BLaER1 (cell line): Measurements from ENCODE around the gene TIGD2.

Experiments
- H3K27ac ChIP-seq: shearing (Covaris generic); formaldehyde crosslinking; 2 replicates; pipeline ENCODE4 v1.8.1; 2022
- H3K27me3 ChIP-seq: shearing (Covaris generic); formaldehyde crosslinking; 2 replicates; pipeline ENCODE4 v1.8.1; 2022
- H3K36me3 ChIP-seq: shearing (Covaris generic); formaldehyde crosslinking; 2 replicates; pipeline ENCODE4 v1.8.1; 2022
- H3K4me1 ChIP-seq: shearing (Covaris generic); formaldehyde crosslinking; 2 replicates; pipeline ENCODE4 v1.8.1; 2022
- H3K4me2 ChIP-seq: shearing (Covaris generic); formaldehyde crosslinking; 2 replicates; pipeline ENCODE4 v1.8.1; 2022
- H3K4me3 ChIP-seq: shearing (Covaris generic); formaldehyde crosslinking; 2 replicates; pipeline ENCODE4 v1.8.1; 2022
- H3K9ac ChIP-seq: shearing (Covaris generic); formaldehyde crosslinking; 2 replicates; pipeline ENCODE4 v1.8.1; 2022
- H3K9me3 ChIP-seq: shearing (Covaris generic); formaldehyde crosslinking; 2 replicates; pipeline ENCODE4 v1.8.1; 2022
- H4K20me1 ChIP-seq: shearing (Covaris generic); formaldehyde crosslinking; 2 replicates; pipeline ENCODE4 v1.8.1; 2022
- Cebpa-rat ChIP-seq: shearing (Covaris generic); IDR thresholded peaks from 2 replicates; pipeline ENCODE4 v1.8.1; 2022

The TIGD2 gene

GRCh38 chr4:89110986-89111832 lies at the start of gene TIGD2:
TIGD2 (plus strand) TSS chr4:89111533; CDS start chr4:89112975, 1,442 bp downstream.
- H4K20me1 ChIP-seq = no peaks in the 10 kb centered on the region

GRCh38 chr4:89064848-89065247 lies 46.5 kb upstream of the TIGD2 start:
- H3K27ac ChIP-seq = no peak overlapping the region
- no peak for TF ChIP-seq Cebpa-rat
- H3K4me2 ChIP-seq = no peak overlapping the region
- H3K9ac ChIP-seq = no peak overlapping the region
- H3K4me1 ChIP-seq = no peaks in the 10 kb centered on the region
- H4K20me1 ChIP-seq = no peaks in the 10 kb centered on the region
- H3K9me3 ChIP-seq = peaks cover 4% of the 10 kb centered on the region; the same call in 1 of the 2 replicates
- H3K4me3 ChIP-seq = no peak overlapping the region
- H3K27me3 ChIP-seq = no peaks in the 10 kb centered on the region
- no peaks in the 10 kb centered on the region for H3K36me3 ChIP-seq

More at GRCh38 chr4:89110986-89111832, at the start of gene TIGD2:
- H3K4me1 ChIP-seq = peaks cover 17% of the 10 kb centered on the region
- H3K36me3 ChIP-seq = 0 out of 2 replicates have a peak, but pooled peaks cover 14% of the 10 kb centered on the region
- peak within 1 kb of the TSS; percentile 92 for H3K4me2 ChIP-seq
- peaks cover 14% of the 10 kb centered on the region for H3K27me3 ChIP-seq
- H3K9me3 ChIP-seq = peaks cover 30% of the 10 kb centered on the region
- TF ChIP-seq Cebpa-rat = no peak
- H3K27ac ChIP-seq = peak within 1 kb of the TSS; percentile 85
- H3K9ac ChIP-seq = peak within 1 kb of the TSS; percentile 90
- H3K4me3 ChIP-seq = peak within 1 kb of the TSS; percentile 89

- Histone ChIP-seq H3K36me3 (no peaks in the 10 kb centered on the region), H4K20me1 (no peaks in the 10 kb centered on the region), H3K4me1 (no peaks in the 10 kb centered on the region), H3K4me2 (no peak overlapping the region), H3K4me3 (no peak overlapping the region), H3K27ac (no peak overlapping the region), H3K27me3 (no peaks in the 10 kb centered on the region), H3K9me3 (no peaks in the 10 kb centered on the region), H3K9ac (no peak overlapping the region)
- TF ChIP-seq Cebpa-rat = no peak
Measured at GRCh38 chr4:89067417-89067816, 43.9 kb upstream of the TIGD2 start.

GRCh38 chr4:89069481-89069880 lies 41.9 kb upstream of the TIGD2 start:
- Histone ChIP-seq H3K4me1 (no peaks in the 10 kb centered on the region), H4K20me1 (no peaks in the 10 kb centered on the region), H3K9me3 (no peaks in the 10 kb centered on the region), H3K27ac (no peak overlapping the region), H3K4me2 (no peak overlapping the region), H3K9ac (no peak overlapping the region), H3K36me3 (no peaks in the 10 kb centered on the region), H3K27me3 (no peaks in the 10 kb centered on the region), H3K4me3 (no peak overlapping the region)
- TF ChIP-seq Cebpa-rat = no peak

- Histone ChIP-seq H3K9ac (no peak overlapping the region), H3K27me3 (no peaks in the 10 kb centered on the region), H3K27ac (no peak overlapping the region), H3K4me1 (no peaks in the 10 kb centered on the region), H3K4me2 (no peak overlapping the region), H3K36me3 (no peaks in the 10 kb centered on the region), H3K4me3 (no peak overlapping the region), H4K20me1 (no peaks in the 10 kb centered on the region), H3K9me3 (no peaks in the 10 kb centered on the region)
- no peak for TF ChIP-seq Cebpa-rat
Measured at GRCh38 chr4:89070041-89070440, 41.3 kb upstream of the TIGD2 start.

GRCh38 chr4:89071311-89071710 lies 40.0 kb upstream of the TIGD2 start:
- no peak for TF ChIP-seq Cebpa-rat
- Histone ChIP-seq H3K9me3 (no peaks in the 10 kb centered on the region), H4K20me1 (no peaks in the 10 kb centered on the region), H3K27ac (no peak overlapping the region), H3K4me1 (no peaks in the 10 kb centered on the region), H3K4me2 (no peak overlapping the region), H3K27me3 (no peaks in the 10 kb centered on the region), H3K9ac (no peak overlapping the region), H3K4me3 (no peak overlapping the region), H3K36me3 (no peaks in the 10 kb centered on the region)

GRCh38 chr4:89072921-89073320 lies 38.4 kb upstream of the TIGD2 start:
- no peak for TF ChIP-seq Cebpa-rat
- H3K36me3 ChIP-seq = no peaks in the 10 kb centered on the region
- H3K27me3 ChIP-seq = no peaks in the 10 kb centered on the region
- H3K4me2 ChIP-seq = no peak overlapping the region
- H3K4me1 ChIP-seq = no peaks in the 10 kb centered on the region
- no peak overlapping the region for H3K27ac ChIP-seq
- no peak overlapping the region for H3K9ac ChIP-seq
- H4K20me1 ChIP-seq = no peaks in the 10 kb centered on the region
- no peak overlapping the region for H3K4me3 ChIP-seq
- 0 out of 2 replicates have a peak, but pooled peaks cover 8% of the 10 kb centered on the region for H3K9me3 ChIP-seq

- Histone ChIP-seq H3K36me3 (no peaks in the 10 kb centered on the region), H3K27me3 (no peaks in the 10 kb centered on the region), H4K20me1 (no peaks in the 10 kb centered on the region), H3K27ac (no peak overlapping the region), H3K9ac (no peak overlapping the region), H3K4me3 (no peak overlapping the region), H3K4me2 (no peak overlapping the region), H3K9me3 (peaks cover 17% of the 10 kb centered on the region; the same call in 1 of the 2 replicates), H3K4me1 (no peaks in the 10 kb centered on the region)
- TF ChIP-seq Cebpa-rat = no peak
Measured at GRCh38 chr4:89077761-89078160, 33.6 kb upstream of the TIGD2 start.

GRCh38 chr4:89078300-89078699 lies 33.0 kb upstream of the TIGD2 start:
- Histone ChIP-seq H3K27ac (no peak overlapping the region), H3K4me2 (no peak overlapping the region), H3K4me1 (no peaks in the 10 kb centered on the region), H3K27me3 (no peaks in the 10 kb centered on the region), H4K20me1 (no peaks in the 10 kb centered on the region), H3K4me3 (no peak overlapping the region), H3K36me3 (no peaks in the 10 kb centered on the region), H3K9me3 (peaks cover 17% of the 10 kb centered on the region; the same call in 1 of the 2 replicates), H3K9ac (no peak overlapping the region)
- no peak for TF ChIP-seq Cebpa-rat

- Histone ChIP-seq H3K9me3 (no peaks in the 10 kb centered on the region), H3K27me3 (no peaks in the 10 kb centered on the region), H4K20me1 (no peaks in the 10 kb centered on the region), H3K4me2 (no peak overlapping the region), H3K4me1 (no peaks in the 10 kb centered on the region), H3K36me3 (no peaks in the 10 kb centered on the region), H3K27ac (no peak overlapping the region), H3K4me3 (no peak overlapping the region), H3K9ac (no peak overlapping the region)
- no peak for TF ChIP-seq Cebpa-rat
Measured at GRCh38 chr4:89099034-89099433, 12.3 kb upstream of the TIGD2 start.
